ENCODE data around the gene MRPS18A. TPM values are rescaled to one million over a fixed set of nuclear protein-coding genes. Genes with fewer than 3 reads are reported as not detected.

Gene MRPS18A
- total and polyA plus RNA-seq, 2 of the 13 experiments (the other 11 are each of a cell fraction or from before 2014, with no cell fraction given): 87.8 to 89.1 TPM

- ATAC-seq (no peak), FAIRE-seq (no peak), DNase-seq (ENCODE audit: low spot score) (no peak)
- H3K27me3 ChIP-seq (ENCODE audit: control insufficient read depth in 1 of 2, insufficient read depth in 2 of 2, low read length in 2 of 2): no peaks in the 10 kb centered on the region; a peak in 1 of 5 replicates
- in situ Hi-C loops (cut with HindIII; ENCODE audit: extremely low pct_ligation_motif_present, low pct_unique_long_range_greater_than_20kb): no loop called here
- WGBS (ENCODE audit: low lambda C conversion rate): 21% methylated on average over 2 of the region's 2 CpGs
- TF ChIP-seq BCL6 (CRISPR knock-in tag; IDR thresholded peaks at IDR 0.05): peak; percentile 83
- no peak for TF ChIP-seq DPF2 (CRISPR knock-in tag; IDR thresholded peaks at IDR 0.05; ENCODE audit: borderline replicate concordance, low read depth)
- H3K36me3 ChIP-seq (replicated peaks in 1 of 2; ENCODE audit: control insufficient read depth in 1 of 2, insufficient read depth in 2 of 2, low read length in 2 of 2): peaks cover 2 to 6% of the 10 kb centered on the region in 2 experiments; a peak in 2 of 5 replicates
- H3K27ac ChIP-seq (ENCODE audit: extremely low read length, insufficient read depth, low read length): no peak overlapping the region
- peaks cover 32% of the 10 kb centered on the region for H3K4me1 ChIP-seq (ENCODE audit: insufficient read depth, low read length)
- no peaks in the 10 kb centered on the region for H4K20me1 ChIP-seq (ENCODE audit: insufficient read depth, low read length)
- POLR2A ChIA-PET: interaction anchor here (2.9 kb wide), 1 partner anchor 17 kb away, joined by 19 read pairs; no protein-coding TSS in a partner anchor
- intact Hi-C loops (cut with micrococcal nuclease; ENCODE audit: unreplicated experiment): no loop called here
- no peaks in the 10 kb centered on the region for H3K9me3 ChIP-seq (ENCODE audit: low read length)
- no peak overlapping the region for H3K4me2 ChIP-seq (ENCODE audit: low read depth, low read length)
- no peak overlapping the region for H3K4me3 ChIP-seq (replicated peaks in 1 of 3; ENCODE audit: insufficient read depth in 1 of 3, low read depth in 2 of 3, low read length in 3 of 3)
- no peak overlapping the region for H2AFZ ChIP-seq (ENCODE audit: low read length)
- H3K79me2 ChIP-seq (ENCODE audit: insufficient read depth, low read length): peaks cover 31% of the 10 kb centered on the region
- H3K9ac ChIP-seq (ENCODE audit: insufficient read depth, low read depth, low read length): no peak overlapping the region
- CTCF ChIA-PET (ENCODE audit: low intra/inter-chr PET ratio, low total read pairs): no interaction called here
- BruUV-seq (replicated peaks): no TSS peak
These were observed 1.8 kb upstream of the MRPS18A start for GRCh38 chr6:43689421-43689820.

GRCh38 chr6:43687079-43687436, 533 bp downstream of the MRPS18A start:
- ChIA-PET POLR2A (interaction anchor here (1.1 to 2.5 kb wide), 3 partner anchors 16 to 83 kb away, joined by 3 to 14 read pairs (median 5); partner anchors contain the start of genes GTPBP2 and VEGFA), CTCF (ENCODE audit: low intra/inter-chr PET ratio, low total read pairs) (no interaction called here)
- intact Hi-C loops (cut with micrococcal nuclease; ENCODE audit: unreplicated experiment): loop anchor here (1.0 kb wide), 1 partner anchor 15 kb away; no protein-coding TSS in a partner anchor
- Histone ChIP-seq H3K27ac (ENCODE audit: extremely low read length, insufficient read depth, low read length) (peak overlapping the region; percentile 58), H3K9me3 (ENCODE audit: low read length) (no peaks in the 10 kb centered on the region), H3K36me3 (replicated peaks in 1 of 2; ENCODE audit: control insufficient read depth in 1 of 2, insufficient read depth in 2 of 2, low read length in 2 of 2) (peaks cover 12 to 26% of the 10 kb centered on the region in 2 experiments), H3K4me1 (ENCODE audit: insufficient read depth, low read length) (peaks cover 51% of the 10 kb centered on the region), H4K20me1 (ENCODE audit: insufficient read depth, low read length) (peaks cover 4% of the 10 kb centered on the region; the same call in 1 of the 2 replicates), H3K79me2 (ENCODE audit: insufficient read depth, low read length) (peaks cover 54% of the 10 kb centered on the region), H3K9ac (ENCODE audit: insufficient read depth, low read depth, low read length) (peak overlapping the region; percentile 90), H3K27me3 (ENCODE audit: control insufficient read depth in 1 of 2, insufficient read depth in 2 of 2, low read length in 2 of 2) (no peaks in the 10 kb centered on the region; a peak in 1 of 5 replicates), H3K4me2 (ENCODE audit: low read depth, low read length) (peak overlapping the region; percentile 95), H2AFZ (ENCODE audit: low read length) (no peak overlapping the region), H3K4me3 (replicated peaks in 1 of 3; ENCODE audit: insufficient read depth in 1 of 3, low read depth in 2 of 3, low read length in 3 of 3) (peak overlapping the region; percentile 93 to 98 (median 96))
- ATAC-seq: peak; percentile 52
- in situ Hi-C loops (cut with HindIII; ENCODE audit: extremely low pct_ligation_motif_present, low pct_unique_long_range_greater_than_20kb): no loop called here
- no peak for DNase-seq (ENCODE audit: low spot score)
- BruUV-seq (replicated peaks): no TSS peak
- WGBS (ENCODE audit: low lambda C conversion rate): 8% methylated on average over 10 of the region's 10 CpGs
- no peak for FAIRE-seq
- TF ChIP-seq ZNF142 (CRISPR knock-in tag; IDR thresholded peaks at IDR 0.05) (0 out of 2 replicates have a peak, but pooled peaks have one; percentile 32), HNF1B (CRISPR knock-in tag; IDR thresholded peaks at IDR 0.05) (peak; percentile 4; the same call in 1 of the 2 replicates), ZNF468 (CRISPR knock-in tag; IDR thresholded peaks at IDR 0.05) (0 out of 2 replicates have a peak, but pooled peaks have one; percentile 23), ZNF740 (CRISPR knock-in tag; IDR thresholded peaks at IDR 0.05) (0 out of 2 replicates have a peak, but pooled peaks have one; percentile 11), CBX2 (IDR thresholded peaks at IDR 0.05; ENCODE audit: low read depth, low read length) (no peak), CBX2 (CRISPR knock-in tag; IDR thresholded peaks at IDR 0.05; ENCODE audit: low read depth) (no peak), ZSCAN22 (CRISPR knock-in tag; IDR thresholded peaks at IDR 0.05) (peak; percentile 73; the same call in 1 of the 2 replicates)

All from HepG2 (cell line).